ENCODE data around the gene HDAC4.

The HDAC4 gene

GRCh38 chr2:239279508-239280295 is 121.1 kb downstream of the HDAC4 start:
- H3K4me3 ChIP-seq (ENCODE audit: low read depth, low read length) = no peak overlapping the region
- no peak for DNase-seq (ENCODE audit: low read depth)
- TF ChIP-seq CTCF (IDR thresholded peaks at IDR 0.05; ENCODE audit: insufficient read depth, low read depth, low read length, missing control alignments) = no peak

GRCh38 chr2:239278941-239279365 is 121.9 kb downstream of the HDAC4 start:
- DNase-seq (ENCODE audit: low read depth) = no peak
- no peak overlapping the region for H3K4me3 ChIP-seq (ENCODE audit: low read depth, low read length)
- TF ChIP-seq CTCF (IDR thresholded peaks at IDR 0.05; ENCODE audit: insufficient read depth, low read depth, low read length, missing control alignments) = no peak

GRCh38 chr2:239278361-239278760 is 122.5 kb downstream of the HDAC4 start:
- H3K4me3 ChIP-seq (ENCODE audit: low read depth, low read length) = no peak overlapping the region
- no peak for TF ChIP-seq CTCF (IDR thresholded peaks at IDR 0.05; ENCODE audit: insufficient read depth, low read depth, low read length, missing control alignments)
- DNase-seq (ENCODE audit: low read depth) = no peak

GRCh38 chr2:239277401-239278085 is 123.3 kb downstream of the HDAC4 start:
- no peak overlapping the region for H3K4me3 ChIP-seq (ENCODE audit: low read depth, low read length)
- no peak for DNase-seq (ENCODE audit: low read depth)
- TF ChIP-seq CTCF (IDR thresholded peaks at IDR 0.05; ENCODE audit: insufficient read depth, low read depth, low read length, missing control alignments) = no peak

GRCh38 chr2:239276851-239277250 is 124.0 kb downstream of the HDAC4 start:
- TF ChIP-seq CTCF (IDR thresholded peaks at IDR 0.05; ENCODE audit: insufficient read depth, low read depth, low read length, missing control alignments) = no peak
- no peak overlapping the region for H3K4me3 ChIP-seq (ENCODE audit: low read depth, low read length)
- DNase-seq (ENCODE audit: low read depth) = no peak

- no peak overlapping the region for H3K4me3 ChIP-seq (ENCODE audit: low read depth, low read length)
- no peak for TF ChIP-seq CTCF (IDR thresholded peaks at IDR 0.05; ENCODE audit: insufficient read depth, low read depth, low read length, missing control alignments)
- no peak for DNase-seq (ENCODE audit: low read depth)
Observed at GRCh38 chr2:239275847-239276831, 124.7 kb downstream of the HDAC4 start.

Measured in GM12865 (cell line).